AG10803 (cell line): Measurements from ENCODE around the gene ADH6.
A peak's percentile ranks its signal among the peaks of the same experiment; 100 is the strongest.

Source experiments
- DNase-seq: peaks from one replicate; pipeline ENCODE4 v3.0.0; 2010; ENCODE audit warnings: low read depth
- H3K4me3 ChIP-seq: 2 replicates; pipeline ENCODE4 v1.5.1; 2011; ENCODE audit warnings: mild to moderate bottlenecking, low read length, control low read depth
- CTCF ChIP-seq: conservative IDR thresholded peaks from 2 replicates; pipeline ENCODE4 v1.5.1; 2011; ENCODE audit warnings: mild to moderate bottlenecking, low read length, control low read depth, inconsistent platforms

Gene ADH6

GRCh38 chr4:99161373-99162099 is 57.5 kb downstream of the ADH6 start:
- TF ChIP-seq CTCF = no peak
- H3K4me3 ChIP-seq = no peak overlapping the region
- no peak for DNase-seq

DNA sequence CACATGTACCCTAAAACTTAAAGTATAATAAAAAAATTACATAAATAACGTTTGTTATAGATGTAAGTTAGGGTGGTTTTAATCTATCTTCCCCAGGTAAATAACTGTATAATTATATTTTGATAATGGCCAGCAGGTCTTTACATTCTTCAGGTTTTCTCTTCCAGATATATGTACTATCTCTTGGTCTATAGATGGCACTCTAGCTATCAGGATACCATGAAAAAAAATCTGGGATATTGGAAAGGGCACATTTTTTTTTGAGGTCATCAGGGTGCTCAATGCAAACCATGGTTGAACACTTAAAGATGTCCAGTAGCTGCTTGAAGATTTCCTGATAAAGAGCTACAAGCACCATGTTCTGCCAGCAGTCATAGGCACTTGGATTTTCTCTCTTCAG is 59.3 kb downstream of the ADH6 start:
- H3K4me3 ChIP-seq = no peak overlapping the region
- DNase-seq = peak; percentile 8
- peak; percentile 28 for TF ChIP-seq CTCF

DNA sequence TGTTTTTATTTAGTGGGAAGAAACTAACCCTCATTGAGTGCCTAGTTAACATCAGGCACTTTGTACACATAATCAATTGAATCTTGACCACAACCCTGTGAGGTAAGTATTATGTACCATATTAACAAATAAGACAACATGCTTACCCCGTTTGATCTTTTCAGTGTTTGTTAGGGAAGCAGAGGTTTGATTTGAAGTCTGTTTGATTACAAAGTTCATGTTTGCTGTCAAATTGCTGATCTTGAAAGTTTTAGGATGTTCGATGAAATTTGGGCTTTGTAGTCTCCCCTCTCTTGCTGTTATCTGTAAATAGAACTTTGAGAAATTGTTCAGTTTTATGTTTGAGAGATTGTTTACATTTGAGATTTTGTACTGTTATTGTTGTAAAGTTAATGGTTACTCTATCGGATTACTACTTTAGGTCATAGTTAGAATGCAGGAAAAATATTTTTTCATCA is 61.5 kb downstream of the ADH6 start:
- H3K4me3 ChIP-seq = no peak overlapping the region
- no peak for DNase-seq
- no peak for TF ChIP-seq CTCF

DNA sequence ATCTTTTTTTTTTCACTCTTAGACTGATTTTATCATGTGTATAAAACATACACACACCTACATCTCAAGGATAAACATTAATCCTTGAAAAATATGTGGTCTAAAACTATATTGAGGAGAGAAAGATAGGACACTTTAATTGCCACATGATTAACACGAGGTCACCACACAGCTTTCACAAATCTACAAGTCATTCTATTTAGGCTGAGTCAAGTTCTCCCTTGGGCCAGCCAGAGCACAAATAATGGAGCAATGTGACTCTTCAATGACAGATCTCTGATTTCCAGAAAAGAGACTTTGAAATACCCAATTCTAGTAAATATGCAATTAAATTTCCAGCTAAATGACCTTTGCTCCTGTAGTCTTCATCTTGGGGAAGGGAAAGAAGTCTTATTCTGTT is 62.1 kb downstream of the ADH6 start:
- DNase-seq = no peak
- TF ChIP-seq CTCF = no peak
- H3K4me3 ChIP-seq = no peak overlapping the region

- DNase-seq = no peak
- no peak overlapping the region for H3K4me3 ChIP-seq
- no peak for TF ChIP-seq CTCF
Observed at GRCh38 chr4:99154658-99155342, 64.2 kb downstream of the ADH6 start.
